HL-60 (cell line): ENCODE results near the gene CHFR.
"Not testable (repeated sequence)": the region's sequence is repeated elsewhere in the genome, so short reads cannot be mapped to it uniquely, and the experiment has no call there.

Source experiments
- DNase-seq, 2 experiments: peaks; one replicate each; pipeline ENCODE4 v3.0.0-alpha.2; 2010 to 2020; ENCODE audit warnings: low read depth in 1 of 2, low spot score in 1 of 2
- H3K27ac ChIP-seq: fragments of 250-450 bp; sonication (Bioruptor Pico); replicated peaks from 2 replicates; pipeline ENCODE4 v1.5.1; 2020; ENCODE audit warnings: mild to moderate bottlenecking, moderate library complexity
- H3K27me3 ChIP-seq: fragments of 250-450 bp; sonication (Bioruptor Pico); 2 replicates; pipeline ENCODE4 v1.5.1; 2021; ENCODE audit warnings: mild to moderate bottlenecking, moderate library complexity; ENCODE audit not compliant: insufficient read depth, poor library complexity, severe bottlenecking
- H3K4me3 ChIP-seq: replicated peaks from 2 replicates; pipeline ENCODE4 v1.5.1; 2011; ENCODE audit warnings: mild to moderate bottlenecking, control low read depth, low read length; ENCODE audit not compliant: insufficient read depth
- CTCF ChIP-seq: IDR thresholded peaks from one replicate; pipeline ENCODE4 v1.5.1; 2011; ENCODE audit warnings: low read length, control low read depth, inconsistent platforms; ENCODE audit not compliant: insufficient read depth
- GABPA ChIP-seq: IDR thresholded peaks from 2 replicates; pipeline ENCODE4 v1.6.1; 2012; ENCODE audit warnings: low read depth
- POLR2AphosphoS5 ChIP-seq: IDR thresholded peaks from 2 replicates; pipeline ENCODE4 v1.6.1; 2012; ENCODE audit warnings: low read depth
- REST ChIP-seq: IDR thresholded peaks from 2 replicates; pipeline ENCODE4 v1.6.1; 2012; ENCODE audit warnings: low read depth; ENCODE audit not compliant: insufficient replicate concordance
- SPI1 ChIP-seq: IDR thresholded peaks from 2 replicates; pipeline ENCODE4 v1.6.1; 2012; ENCODE audit warnings: low read depth, mild to moderate bottlenecking, borderline replicate concordance

The CHFR gene

GRCh38 chr12:132909030-132909368 lies 21.6 kb upstream of the CHFR start:
- H3K27me3 ChIP-seq: peaks cover 5% of the 10 kb centered on the region
- no peak overlapping the region for H3K4me3 ChIP-seq
- DNase-seq: no peak
- H3K27ac ChIP-seq: no peak overlapping the region
- no peak for TF ChIP-seq CTCF
- no peak for TF ChIP-seq REST
- TF ChIP-seq GABPA: no peak

GRCh38 chr12:132908145-132909029 lies 21.0 kb upstream of the CHFR start:
- peak in 1 of 2 experiments; percentile 61 for DNase-seq
- Histone ChIP-seq H3K27ac (no peak overlapping the region), H3K27me3 (peaks cover 5% of the 10 kb centered on the region), H3K4me3 (no peak overlapping the region)
- TF ChIP-seq REST (no peak), POLR2AphosphoS5 (no peak), SPI1 (no peak), GABPA (no peak), CTCF (no peak)

- not testable (repeated sequence) for H3K27ac ChIP-seq, H3K27me3 ChIP-seq, DNase-seq, H3K4me3 ChIP-seq
These were observed 20.4 kb upstream of the CHFR start for GRCh38 chr12:132907789-132908144.

GRCh38 chr12:132907216-132907615 lies 19.8 kb upstream of the CHFR start:
- TF ChIP-seq POLR2AphosphoS5: no peak
- no peak for TF ChIP-seq CTCF
- TF ChIP-seq SPI1: no peak
- no peak for TF ChIP-seq REST
- TF ChIP-seq GABPA: no peak
- Histone ChIP-seq H3K27ac (no peak overlapping the region), H3K4me3 (no peak overlapping the region)

More at GRCh38 chr12:132907216-132907615, 19.8 kb upstream of the CHFR start:
- peaks cover 5% of the 10 kb centered on the region for H3K27me3 ChIP-seq
- DNase-seq: no peak
